IMR-90 (cell line): Measurements from ENCODE around the gene MRPL10.

Experiments used
- CHD1 ChIP-seq: IDR thresholded peaks from 2 replicates; pipeline ENCODE4 v1.6.1; 2012; ENCODE audit warnings: low read depth, low read length, improper control_type of control experiment
- CTCF ChIP-seq: conservative IDR thresholded peaks from 2 replicates; pipeline ENCODE4 v1.5.1; 2012; ENCODE audit warnings: mild to moderate bottlenecking, low read depth, low read length, improper control_type of control experiment
- FOS ChIP-seq: fragments of 150-350 bp; IDR thresholded peaks from 2 replicates; pipeline ENCODE4 v1.6.1; 2016; ENCODE audit warnings: low read depth, low read length
- POLR2A ChIP-seq: IDR thresholded peaks from 2 replicates; pipeline ENCODE4 v1.6.1; 2012; ENCODE audit warnings: mild to moderate bottlenecking, low read depth, low read length
- RAD21 ChIP-seq: IDR thresholded peaks from 2 replicates; pipeline ENCODE4 v1.6.1; 2012; ENCODE audit warnings: low read length, improper control_type of control experiment
- SMC3 ChIP-seq: fragments of 150-350 bp; IDR thresholded peaks from 2 replicates; pipeline ENCODE4 v1.6.1; 2016; ENCODE audit warnings: low read depth, mild to moderate bottlenecking, antibody characterized with exemption, low read length, moderate library complexity

- TF ChIP-seq CTCF: no peak
- no peak for TF ChIP-seq CHD1
- TF ChIP-seq POLR2A: no peak
- no peak for TF ChIP-seq RAD21
- TF ChIP-seq FOS: no peak
- no peak for TF ChIP-seq SMC3
These were observed 8.6 kb downstream of the MRPL10 start for GRCh38 chr17:47822785-47823184.
